HepG2 (cell line): ENCODE results near the gene SIK3. TPM values are rescaled to one million over a fixed set of nuclear protein-coding genes. Genes with fewer than 3 reads are reported as not detected.

Source experiments
- ATAC-seq: fragments of 200-7000 bp; cut with Tn5 transposase; 3 replicates; pipeline ENCODE4 v1.9.1; 2020; ENCODE audit warnings: mild to moderate bottlenecking, moderate library complexity
- BruUV-seq: library from RNA; stranded (reverse); fragments of 400-500 nt; replicated peaks from 2 replicates; lab custom pipeline; 2021; lab: Mats Ljungman, UMichigan
- CTCF ChIA-PET: fragments of 300-600 bp; formaldehyde crosslinking; extraction: SDS; loops from one replicate; lab custom pipeline; 2021; ENCODE audit warnings: low total read pairs, inconsistent platforms, low intra/inter-chr PET ratio; lab: Yijun Ruan, JAX
- POLR2A ChIA-PET: fragments of 350-600 bp; sonication (Branson Sonifier 250); formaldehyde crosslinking; loops from one replicate; lab custom pipeline; 2020; ENCODE audit warnings: antibody characterized with exemption, inconsistent platforms; lab: Yijun Ruan, JAX
- DNase-seq: peaks from one replicate; pipeline ENCODE4 v3.0.0-alpha.2; 2015; ENCODE audit warnings: low spot score
- FAIRE-seq: peaks from 3 replicates; lab custom pipeline; 2011; peaks lifted over from hg19 to GRCh38; lab: Jason Lieb, UNC
- H2AFZ ChIP-seq: one replicate; pipeline ENCODE4 v1.6.1; 2011; ENCODE audit warnings: low read length, inconsistent platforms
- H3K27ac ChIP-seq: fragments of 300-600 bp; 3 replicates; pipeline ENCODE4 v1.8.0; 2011; ENCODE audit warnings: mixed run types, mild to moderate bottlenecking, mixed read lengths, low read length, inconsistent platforms; ENCODE audit not compliant: insufficient read depth; ENCODE audit errors: extremely low read length
- H3K27me3 ChIP-seq, 2 experiments: fragments of 200-600 bp in 1 of 2; 2 replicates in 1 of 2; 3 replicates in 1 of 2; pipeline versions ENCODE4 v1.6.0 to v1.8.0; 2011; ENCODE audit warnings: low read length in 2 of 2, mild to moderate bottlenecking in 2 of 2, moderate library complexity in 2 of 2, inconsistent platforms in 1 of 2; ENCODE audit not compliant: insufficient read depth in 2 of 2, control insufficient read depth in 1 of 2
- H3K36me3 ChIP-seq, 2 experiments: fragments of 200-600 bp in 1 of 2; replicated peaks in 1 of 2; 2 replicates in 1 of 2; 3 replicates in 1 of 2; pipeline versions ENCODE4 v1.5.1 to v1.8.0; 2011; ENCODE audit warnings: low read length in 2 of 2, inconsistent platforms in 1 of 2; ENCODE audit not compliant: insufficient read depth in 2 of 2, control insufficient read depth in 1 of 2
- H3K4me1 ChIP-seq: 2 replicates; pipeline ENCODE4 v1.5.1; 2012; ENCODE audit warnings: low read length, inconsistent platforms; ENCODE audit not compliant: insufficient read depth
- H3K4me2 ChIP-seq: 2 replicates; pipeline ENCODE4 v1.6.0; 2011; ENCODE audit warnings: low read depth, low read length, inconsistent platforms
- H3K4me3 ChIP-seq, 3 experiments: fragments of 200-600 bp in 1 of 3; sonication (generic), shearing (Covaris generic) in 1 of 3; replicated peaks in 1 of 3; 2 replicates each; pipeline ENCODE4 v1.5.1; 2011 to 2016; ENCODE audit warnings: low read length in 3 of 3, inconsistent platforms in 2 of 3, low read depth in 2 of 3, mild to moderate bottlenecking in 2 of 3, control low read depth in 1 of 3, mixed read lengths in 1 of 3; ENCODE audit not compliant: insufficient read depth in 1 of 3
- H3K79me2 ChIP-seq: one replicate; pipeline ENCODE4 v1.6.1; 2011; ENCODE audit warnings: low read length, inconsistent platforms; ENCODE audit not compliant: insufficient read depth
- H3K9ac ChIP-seq: 2 replicates; pipeline ENCODE4 v1.6.0; 2011; ENCODE audit warnings: mild to moderate bottlenecking, low read depth, low read length, inconsistent platforms; ENCODE audit not compliant: insufficient read depth
- H3K9me3 ChIP-seq: 2 replicates; pipeline ENCODE4 v1.5.1; 2012; ENCODE audit warnings: mild to moderate bottlenecking, low read length
- H4K20me1 ChIP-seq: 2 replicates; pipeline ENCODE4 v1.6.0; 2011; ENCODE audit warnings: inconsistent platforms, mild to moderate bottlenecking, low read length, moderate library complexity; ENCODE audit not compliant: insufficient read depth
- ELF4 ChIP-seq: sonication (generic); formaldehyde crosslinking; IDR thresholded peaks from 2 replicates; pipeline ENCODE4 v1.5.0; 2020; ENCODE audit warnings: missing genetic modification reagents, mild to moderate bottlenecking, moderate library complexity, borderline replicate concordance
- FOSL1 ChIP-seq: sonication (generic); formaldehyde crosslinking; IDR thresholded peaks from 2 replicates; pipeline ENCODE4 v1.9.0; 2021; ENCODE audit warnings: missing genetic modification reagents, borderline replicate concordance
- GTF3A ChIP-seq: sonication (generic); formaldehyde crosslinking; conservative IDR thresholded peaks from 2 replicates; pipeline ENCODE4 v1.4.0; 2020; ENCODE audit warnings: mild to moderate bottlenecking, missing genetic modification reagents
- HNRNPL ChIP-seq: fragments of 200-400 bp; formaldehyde crosslinking; IDR thresholded peaks from 2 replicates; pipeline ENCODE4 v1.6.1; 2017; ENCODE audit warnings: mild to moderate bottlenecking, low read depth, low read length
- NFRKB ChIP-seq: fragments of 450-650 bp; IDR thresholded peaks from 2 replicates; pipeline ENCODE4 v1.6.1; 2017
- PLRG1 ChIP-seq: fragments of 450-650 bp; conservative IDR thresholded peaks from 2 replicates; pipeline ENCODE4 v1.6.1; 2016
- POLR2A ChIP-seq, 2 experiments: IDR thresholded peaks; 2 replicates each; pipeline ENCODE4 v1.6.1; 2011; ENCODE audit warnings: low read depth in 2 of 2, low read length in 2 of 2, mild to moderate bottlenecking in 1 of 2, moderate library complexity in 1 of 2; ENCODE audit not compliant: insufficient read depth in 1 of 2
- SP2 ChIP-seq: sonication (generic); formaldehyde crosslinking; IDR thresholded peaks from 2 replicates; pipeline ENCODE4 v1.5.1; 2020; ENCODE audit warnings: mild to moderate bottlenecking, missing genetic modification reagents
- ZNF331 ChIP-seq: sonication (generic); formaldehyde crosslinking; IDR thresholded peaks from 2 replicates; pipeline ENCODE4 v1.4.0; 2020; ENCODE audit warnings: missing genetic modification reagents
- ZNF335 ChIP-seq: sonication (generic); formaldehyde crosslinking; IDR thresholded peaks from 2 replicates; pipeline ENCODE4 v1.4.0; 2020; ENCODE audit warnings: missing genetic modification reagents
- ZNF383 ChIP-seq: sonication (generic); formaldehyde crosslinking; IDR thresholded peaks from 2 replicates; pipeline ENCODE4 v1.4.0; 2020; ENCODE audit warnings: missing genetic modification reagents, mild to moderate bottlenecking, borderline replicate concordance
- ZNF704 ChIP-seq: sonication (generic); formaldehyde crosslinking; IDR thresholded peaks from 2 replicates; pipeline ENCODE4 v1.8.1; 2023; ENCODE audit warnings: mild to moderate bottlenecking, inconsistent platforms, moderate library complexity, missing genetic modification reagents, borderline replicate concordance
- ZSCAN25 ChIP-seq: sonication (generic); formaldehyde crosslinking; IDR thresholded peaks from 2 replicates; pipeline ENCODE4 v1.8.0; 2022; ENCODE audit warnings: mild to moderate bottlenecking, missing genetic modification reagents
- WGBS: methylation state at CpG from one replicate; pipeline ENCODE4 v1.1.6; 2017; ENCODE audit warnings: low lambda C conversion rate; 5-methylcytosine and 5-hydroxymethylcytosine counted together
- in situ Hi-C: cut with HindIII; loops from 2 replicates; pipeline ENCODE4 v1.10.0; 2017; ENCODE audit warnings: low pct_unique_long_range_greater_than_20kb; ENCODE audit not compliant: extremely low pct_ligation_motif_present
- intact Hi-C: fragments of 100-400 bp; cut with micrococcal nuclease; formaldehyde crosslinking; loops from one replicate; pipeline ENCODE4 v1.10.0; 2022; ENCODE audit not compliant: unreplicated experiment
- polyA plus RNA-seq, 8 experiments: library from polyadenylated mRNA; depleted of rRNA in 3 of 8; stranded (reverse) in 7 of 8; unstranded in 1 of 8; fragments of >200 nt; fragmentation: Illumina TruSeq in 4 of 8; extraction: Trizol in 4 of 8; gene quantifications; 2 replicates each; pipeline versions ENCODE4 v1.2.1 to v1.2.3, GENCODE V29; 2011 to 2016; ENCODE audit warnings: low read depth in 4 of 8, missing spikeins in 1 of 8, mixed read lengths in 1 of 8; ENCODE audit not compliant: insufficient read depth in 1 of 8
- total RNA-seq, 5 experiments: library from RNA; depleted of rRNA; stranded (reverse); fragments of >200 nt; fragmentation: Illumina TruSeq; extraction: Trizol; gene quantifications; 2 replicates each; pipeline ENCODE4 v1.2.3, GENCODE V29; 2016; ENCODE audit warnings: low read depth in 1 of 5
- TF ChIP-seq, protein P1 (sequence below): sonication (generic); formaldehyde crosslinking; IDR thresholded peaks from 2 replicates; pipeline ENCODE4 v1.4.0; 2020; ENCODE audit warnings: missing genetic modification reagents
- TF ChIP-seq, protein P2 (sequence below): sonication (generic); formaldehyde crosslinking; IDR thresholded peaks from 2 replicates; pipeline ENCODE4 v1.4.0; 2020; ENCODE audit warnings: missing genetic modification reagents

The SIK3 gene
- total and polyA plus RNA-seq, 2 of the 13 experiments (the other 11 are each of a cell fraction or from before 2014, with no cell fraction given) = 5.7 to 9.8 TPM

GRCh38 chr11:116836632-116836991, 261.6 kb downstream of the SIK3 start:
- ATAC-seq (no peak), FAIRE-seq (no peak), DNase-seq (no peak)
- POLR2A ChIA-PET = interaction anchor here (1.0 to 18.4 kb wide), 21 partner anchors 9 to 343 kb away, joined by 3 to 1365 read pairs (median 14); partner anchors contain the start of genes APOA4, APOA5, APOC3 and BUD13
- Histone ChIP-seq H3K4me1 (peaks cover 87% of the 10 kb centered on the region), H3K36me3 (no peaks in the 10 kb centered on the region; a peak in 2 of 5 replicates), H3K79me2 (peaks cover 38% of the 10 kb centered on the region), H2AFZ (no peak overlapping the region), H3K4me2 (peak overlapping the region; percentile 92), H3K9ac (peak overlapping the region; percentile 96), H3K27ac (peak overlapping the region; percentile 99), H3K4me3 (peak overlapping the region; percentile 75 to 95 (median 92)), H3K27me3 (no peaks in the 10 kb centered on the region), H4K20me1 (peaks cover 9% of the 10 kb centered on the region; the same call in 1 of the 2 replicates), H3K9me3 (no peaks in the 10 kb centered on the region)
- WGBS = 0% methylated on average over 5 of the region's 7 CpGs
- intact Hi-C loops (no loop called here), in situ Hi-C loops (loop anchor here (5.0 kb wide), 1 partner anchor 44 kb away; the partner anchor contains the start of gene APOA5)
- BruUV-seq = no TSS peak
- CTCF ChIA-PET = interaction anchor here (2.2 kb wide), 1 partner anchor 45 kb away, joined by 23 read pairs; the partner anchor contains the start of gene APOA5
- TF ChIP-seq ZNF335 (CRISPR knock-in tag) (no peak), POLR2A (IDR thresholded peaks at IDR 0.05; ENCODE audit: insufficient read depth in 1 of 2, low read depth in 2 of 2, low read length in 2 of 2) (peak in 1 of 2 experiments; percentile 28; a peak in 1 of 4 replicates), ZSCAN25 (no peak; the same call in none of the 2 replicates), SP2 (CRISPR knock-in tag) (0 out of 2 replicates have a peak, but pooled peaks have one; percentile 16), HNRNPL (0 out of 2 replicates have a peak, but pooled peaks have one; percentile 10), NFRKB (no peak), ZNF331 (CRISPR knock-in tag) (no peak), ZNF704 (CRISPR knock-in tag) (no peak), ELF4 (CRISPR knock-in tag) (no peak; the same call in 1 of the 2 replicates), FOSL1 (CRISPR knock-in tag) (no peak), GTF3A (CRISPR knock-in tag) (no peak), ZNF383 (CRISPR knock-in tag) (no peak), PLRG1 (no peak)
- TF ChIP-seq, protein P1, sequence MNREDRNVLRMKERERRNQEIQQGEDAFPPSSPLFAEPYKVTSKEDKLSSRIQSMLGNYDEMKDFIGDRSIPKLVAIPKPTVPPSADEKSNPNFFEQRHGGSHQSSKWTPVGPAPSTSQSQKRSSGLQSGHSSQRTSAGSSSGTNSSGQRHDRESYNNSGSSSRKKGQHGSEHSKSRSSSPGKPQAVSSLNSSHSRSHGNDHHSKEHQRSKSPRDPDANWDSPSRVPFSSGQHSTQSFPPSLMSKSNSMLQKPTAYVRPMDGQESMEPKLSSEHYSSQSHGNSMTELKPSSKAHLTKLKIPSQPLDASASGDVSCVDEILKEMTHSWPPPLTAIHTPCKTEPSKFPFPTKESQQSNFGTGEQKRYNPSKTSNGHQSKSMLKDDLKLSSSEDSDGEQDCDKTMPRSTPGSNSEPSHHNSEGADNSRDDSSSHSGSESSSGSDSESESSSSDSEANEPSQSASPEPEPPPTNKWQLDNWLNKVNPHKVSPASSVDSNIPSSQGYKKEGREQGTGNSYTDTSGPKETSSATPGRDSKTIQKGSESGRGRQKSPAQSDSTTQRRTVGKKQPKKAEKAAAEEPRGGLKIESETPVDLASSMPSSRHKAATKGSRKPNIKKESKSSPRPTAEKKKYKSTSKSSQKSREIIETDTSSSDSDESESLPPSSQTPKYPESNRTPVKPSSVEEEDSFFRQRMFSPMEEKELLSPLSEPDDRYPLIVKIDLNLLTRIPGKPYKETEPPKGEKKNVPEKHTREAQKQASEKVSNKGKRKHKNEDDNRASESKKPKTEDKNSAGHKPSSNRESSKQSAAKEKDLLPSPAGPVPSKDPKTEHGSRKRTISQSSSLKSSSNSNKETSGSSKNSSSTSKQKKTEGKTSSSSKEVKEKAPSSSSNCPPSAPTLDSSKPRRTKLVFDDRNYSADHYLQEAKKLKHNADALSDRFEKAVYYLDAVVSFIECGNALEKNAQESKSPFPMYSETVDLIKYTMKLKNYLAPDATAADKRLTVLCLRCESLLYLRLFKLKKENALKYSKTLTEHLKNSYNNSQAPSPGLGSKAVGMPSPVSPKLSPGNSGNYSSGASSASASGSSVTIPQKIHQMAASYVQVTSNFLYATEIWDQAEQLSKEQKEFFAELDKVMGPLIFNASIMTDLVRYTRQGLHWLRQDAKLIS (CRISPR knock-in tag) = 0 out of 2 replicates have a peak, but pooled peaks have one; percentile 13
- TF ChIP-seq, protein P2, sequence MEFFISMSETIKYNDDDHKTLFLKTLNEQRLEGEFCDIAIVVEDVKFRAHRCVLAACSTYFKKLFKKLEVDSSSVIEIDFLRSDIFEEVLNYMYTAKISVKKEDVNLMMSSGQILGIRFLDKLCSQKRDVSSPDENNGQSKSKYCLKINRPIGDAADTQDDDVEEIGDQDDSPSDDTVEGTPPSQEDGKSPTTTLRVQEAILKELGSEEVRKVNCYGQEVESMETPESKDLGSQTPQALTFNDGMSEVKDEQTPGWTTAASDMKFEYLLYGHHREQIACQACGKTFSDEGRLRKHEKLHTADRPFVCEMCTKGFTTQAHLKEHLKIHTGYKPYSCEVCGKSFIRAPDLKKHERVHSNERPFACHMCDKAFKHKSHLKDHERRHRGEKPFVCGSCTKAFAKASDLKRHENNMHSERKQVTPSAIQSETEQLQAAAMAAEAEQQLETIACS (CRISPR knock-in tag) = no peak
